HEK293 (cell line): ENCODE data around the gene UBE2J2.

Experiments used
- CTCF ChIA-PET: fragments of 350-600 bp; formaldehyde crosslinking; extraction: SDS; loops from one replicate; lab custom pipeline; 2021; ENCODE audit warnings: antibody characterized with exemption; lab: Yijun Ruan, JAX
- POLR2A ChIA-PET: fragments of 300-600 bp; formaldehyde crosslinking; extraction: SDS; loops from one replicate; lab custom pipeline; 2020; ENCODE audit warnings: antibody characterized with exemption, inconsistent platforms; lab: Yijun Ruan, JAX
- H3K27ac ChIP-seq: fragments of 200-500 bp; sonication (Bioruptor generic); 2 replicates; pipeline ENCODE4 v1.5.1; 2014; ENCODE audit warnings: low read depth, low read length, control low read depth, inconsistent platforms; ENCODE audit errors: extremely low read depth
- H3K36me3 ChIP-seq, 2 experiments: fragments of 200-500 bp in 1 of 2; sonication (Bioruptor generic) in 1 of 2; 1 replicate in 1 of 2; 2 replicates in 1 of 2; pipeline ENCODE4 v1.5.1; 2014 to 2017; ENCODE audit warnings: inconsistent platforms in 2 of 2, low read length in 2 of 2; ENCODE audit not compliant: control insufficient read depth in 2 of 2, insufficient read depth in 1 of 2
- H3K4me1 ChIP-seq: fragments of 200-500 bp; sonication (Bioruptor generic); 2 replicates; pipeline ENCODE4 v1.5.1; 2014; ENCODE audit warnings: mild to moderate bottlenecking, low read length, inconsistent platforms; ENCODE audit not compliant: control insufficient read depth, insufficient read depth
- H3K4me3 ChIP-seq: 2 replicates; pipeline ENCODE4 v1.5.1; 2011; ENCODE audit warnings: low read depth, mild to moderate bottlenecking, control low read depth, low read length, moderate library complexity
- H3K9me3 ChIP-seq: fragments of 200-500 bp; sonication (Bioruptor generic); 2 replicates; pipeline ENCODE4 v1.5.1; 2014; ENCODE audit warnings: low read depth, low read length, inconsistent platforms; ENCODE audit not compliant: control insufficient read depth, insufficient read depth
- SCRT2 ChIP-seq: fragments of 450-650 bp; formaldehyde crosslinking; IDR thresholded peaks from 2 replicates; pipeline ENCODE4 v1.5.1; 2016; ENCODE audit warnings: missing biosample characterization, missing genetic modification characterization
- SP7 ChIP-seq: fragments of 450-650 bp; formaldehyde crosslinking; IDR thresholded peaks from 2 replicates; pipeline ENCODE4 v1.5.1; 2016; ENCODE audit warnings: missing biosample characterization, missing genetic modification characterization
- TCF7L2 ChIP-seq: IDR thresholded peaks from 2 replicates; pipeline ENCODE4 v1.6.1; 2011; ENCODE audit warnings: low read depth, mild to moderate bottlenecking, inconsistent platforms, low read length, moderate library complexity, borderline replicate concordance
- ZBTB8A ChIP-seq: fragments of 450-650 bp; formaldehyde crosslinking; IDR thresholded peaks from 2 replicates; pipeline ENCODE4 v1.5.1; 2016; ENCODE audit warnings: missing biosample characterization, missing genetic modification characterization
- ZNF121 ChIP-seq: fragments of 450-650 bp; formaldehyde crosslinking; IDR thresholded peaks from 2 replicates; pipeline ENCODE4 v1.5.1; 2016; ENCODE audit warnings: missing biosample characterization, missing genetic modification characterization
- ZNF132 ChIP-seq: fragments of 450-650 bp; formaldehyde crosslinking; IDR thresholded peaks from 2 replicates; pipeline ENCODE4 v1.5.1; 2017; ENCODE audit warnings: missing biosample characterization, missing genetic modification characterization, borderline replicate concordance
- ZNF354C ChIP-seq: fragments of 450-650 bp; formaldehyde crosslinking; IDR thresholded peaks from 2 replicates; pipeline ENCODE4 v1.5.1; 2016; ENCODE audit warnings: missing biosample characterization, missing genetic modification characterization, low read depth, borderline replicate concordance
- ZNF366 ChIP-seq: fragments of 450-650 bp; formaldehyde crosslinking; conservative IDR thresholded peaks from 2 replicates; pipeline ENCODE4 v1.5.1; 2016; ENCODE audit warnings: missing biosample characterization, missing genetic modification characterization
- ZNF404 ChIP-seq: fragments of 450-650 bp; formaldehyde crosslinking; IDR thresholded peaks from 2 replicates; pipeline ENCODE4 v1.5.1; 2017; ENCODE audit warnings: missing biosample characterization, missing genetic modification characterization
- ZNF510 ChIP-seq: fragments of 450-650 bp; formaldehyde crosslinking; IDR thresholded peaks from 2 replicates; pipeline ENCODE4 v1.5.1; 2018; ENCODE audit warnings: mild to moderate bottlenecking, missing genetic modification characterization, missing biosample characterization; ENCODE audit not compliant: insufficient replicate concordance
- ZNF585B ChIP-seq: fragments of 450-650 bp; formaldehyde crosslinking; IDR thresholded peaks from 2 replicates; pipeline ENCODE4 v1.5.1; 2016; ENCODE audit warnings: missing biosample characterization, missing genetic modification characterization
- ZNF629 ChIP-seq: fragments of 450-650 bp; formaldehyde crosslinking; IDR thresholded peaks from 2 replicates; pipeline ENCODE4 v1.5.1; 2017; ENCODE audit warnings: missing biosample characterization, missing genetic modification characterization
- ZNF837 ChIP-seq: fragments of 450-650 bp; formaldehyde crosslinking; IDR thresholded peaks from 2 replicates; pipeline ENCODE4 v1.5.1; 2016; ENCODE audit warnings: missing biosample characterization, missing genetic modification characterization
- ZSCAN23 ChIP-seq: fragments of 450-650 bp; formaldehyde crosslinking; IDR thresholded peaks from 2 replicates; pipeline ENCODE4 v1.5.1; 2016; ENCODE audit warnings: missing biosample characterization, missing genetic modification characterization
- ZSCAN30 ChIP-seq: fragments of 450-650 bp; IDR thresholded peaks from 2 replicates; pipeline ENCODE4 v1.5.1; 2018; ENCODE audit warnings: missing biosample characterization, mild to moderate bottlenecking, missing genetic modification characterization, moderate library complexity
- TF ChIP-seq, protein P1 (sequence below): fragments of 450-650 bp; formaldehyde crosslinking; IDR thresholded peaks from 2 replicates; pipeline ENCODE4 v1.5.1; 2017; ENCODE audit warnings: missing biosample characterization, missing genetic modification characterization
- TF ChIP-seq, protein P2 (sequence below): fragments of 450-650 bp; formaldehyde crosslinking; conservative IDR thresholded peaks from 2 replicates; pipeline ENCODE4 v1.5.1; 2016; ENCODE audit warnings: low read depth, missing biosample characterization, missing genetic modification characterization
- TF ChIP-seq, protein P3 (sequence below): fragments of 450-650 bp; IDR thresholded peaks from 2 replicates; pipeline ENCODE4 v1.5.1; 2018; ENCODE audit warnings: missing biosample characterization, mild to moderate bottlenecking, missing genetic modification characterization
- TF ChIP-seq, protein P4 (sequence below): fragments of 450-650 bp; formaldehyde crosslinking; IDR thresholded peaks from 2 replicates; pipeline ENCODE4 v1.5.1; 2017; ENCODE audit warnings: missing biosample characterization, missing genetic modification characterization

The UBE2J2 gene

DNA sequence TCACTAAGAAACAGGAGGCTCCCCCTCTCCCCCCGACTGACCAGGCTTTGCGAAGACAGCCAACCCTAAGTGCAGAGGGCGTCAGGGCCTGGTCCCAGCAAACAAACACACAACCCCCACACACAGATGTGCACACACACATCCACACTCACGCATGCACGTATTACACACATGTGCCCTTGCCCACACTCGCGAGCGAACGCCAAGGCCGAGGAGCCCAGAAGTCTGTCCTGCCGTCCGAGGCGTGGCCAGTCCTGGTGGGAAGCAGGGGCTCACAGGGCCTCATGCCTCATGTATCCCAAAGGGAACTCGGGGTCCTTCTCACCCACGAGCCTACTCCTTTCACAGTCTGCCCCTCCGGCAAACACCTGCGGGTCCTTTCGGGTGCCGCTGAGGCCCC, 43.9 kb downstream of the UBE2J2 start (continued):
- TF ChIP-seq ZNF366 (tag by site-specific recombination) (no peak), ZNF121 (no peak), ZNF510 (tag by site-specific recombination) (no peak)
- TF ChIP-seq, all 188 proteins: peak for 0

DNA sequence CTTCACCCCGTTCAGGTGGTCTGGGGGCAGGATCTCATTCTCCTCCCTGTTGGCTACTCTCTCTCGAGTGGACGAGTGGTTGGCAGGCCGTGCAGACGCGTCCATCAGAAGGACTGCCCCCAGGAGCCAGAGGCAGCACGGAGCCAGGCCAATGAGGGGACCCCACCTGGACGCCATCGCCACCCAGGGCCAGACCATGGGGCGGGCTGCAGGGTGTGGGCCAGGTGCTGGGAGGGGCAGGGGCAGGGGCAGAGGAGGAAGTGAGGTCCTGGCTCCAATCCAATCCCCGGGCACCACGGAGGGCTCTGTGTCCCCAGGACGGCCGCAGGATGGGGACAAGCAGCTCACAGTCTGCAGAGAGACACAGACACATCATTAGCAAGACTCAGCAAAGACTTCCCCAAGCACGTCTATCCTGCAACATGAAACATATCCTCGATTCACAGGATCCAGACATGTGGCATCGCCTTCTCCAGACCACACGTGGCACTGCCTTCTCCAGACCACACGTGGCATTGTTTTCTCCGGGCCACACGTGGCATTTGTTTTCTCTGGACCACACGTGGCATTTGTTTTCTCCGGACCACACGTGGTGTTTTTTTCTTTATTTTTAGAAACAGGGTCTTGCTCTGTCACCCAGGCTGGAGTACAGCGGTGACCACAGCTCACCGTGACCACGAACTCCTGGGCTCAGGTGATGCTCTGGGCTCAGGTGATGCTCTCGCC, 44.9 kb downstream of the UBE2J2 start:
- H3K4me3 ChIP-seq = no peak overlapping the region
- POLR2A ChIA-PET = no interaction called here
- no peak overlapping the region for H3K27ac ChIP-seq
- TF ChIP-seq, protein P1, sequence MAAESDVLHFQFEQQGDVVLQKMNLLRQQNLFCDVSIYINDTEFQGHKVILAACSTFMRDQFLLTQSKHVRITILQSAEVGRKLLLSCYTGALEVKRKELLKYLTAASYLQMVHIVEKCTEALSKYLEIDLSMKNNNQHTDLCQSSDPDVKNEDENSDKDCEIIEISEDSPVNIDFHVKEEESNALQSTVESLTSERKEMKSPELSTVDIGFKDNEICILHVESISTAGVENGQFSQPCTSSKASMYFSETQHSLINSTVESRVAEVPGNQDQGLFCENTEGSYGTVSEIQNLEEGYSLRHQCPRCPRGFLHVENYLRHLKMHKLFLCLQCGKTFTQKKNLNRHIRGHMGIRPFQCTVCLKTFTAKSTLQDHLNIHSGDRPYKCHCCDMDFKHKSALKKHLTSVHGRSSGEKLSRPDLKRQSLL = peak; percentile 86
- TF ChIP-seq ZNF404 (tag by site-specific recombination) = no peak
- CTCF ChIA-PET = interaction anchor here (0.9 kb wide), 1 partner anchor 106 kb away, joined by 5 read pairs; no protein-coding TSS in a partner anchor
- H3K36me3 ChIP-seq = peaks cover 0 to 63% of the 10 kb centered on the region in 2 experiments; a peak in 2 of 3 replicates
- no peaks in the 10 kb centered on the region for H3K9me3 ChIP-seq
- no peaks in the 10 kb centered on the region; the same call in 1 of the 2 replicates for H3K4me1 ChIP-seq

DNA sequence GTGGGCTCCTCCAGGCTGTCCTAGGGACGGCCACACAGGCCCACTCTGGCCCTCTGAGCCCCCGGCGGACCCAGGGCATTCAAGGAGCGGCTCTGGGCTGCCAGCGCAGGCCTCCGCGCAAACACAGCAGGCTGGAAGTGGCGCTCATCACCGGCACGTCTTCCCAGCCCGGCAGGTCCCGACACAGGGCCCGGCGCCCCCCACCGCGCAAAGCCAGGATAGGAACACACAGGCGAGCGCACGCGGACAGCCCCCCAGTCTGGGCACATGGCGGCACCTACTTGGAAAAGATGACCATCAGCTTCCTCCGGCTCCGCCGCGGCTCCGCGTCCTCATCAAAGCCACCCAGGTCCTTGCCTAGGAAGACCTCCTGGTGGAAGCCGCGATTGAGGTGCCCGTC, 45.5 kb downstream of the UBE2J2 start:
- no peak overlapping the region for H3K27ac ChIP-seq
- no peaks in the 10 kb centered on the region for H3K9me3 ChIP-seq
- no peak overlapping the region for H3K4me3 ChIP-seq
- no peaks in the 10 kb centered on the region; the same call in 1 of the 2 replicates for H3K4me1 ChIP-seq
- POLR2A ChIA-PET = no interaction called here
- H3K36me3 ChIP-seq = peaks cover 0 to 68% of the 10 kb centered on the region in 2 experiments; a peak in 2 of 3 replicates
- TF ChIP-seq ZSCAN23 (tag by site-specific recombination) (no peak), ZNF404 (tag by site-specific recombination) (no peak), SCRT2 (tag by site-specific recombination) (0 out of 2 replicates have a peak, but pooled peaks have one; percentile 1), TCF7L2 (no peak)
- TF ChIP-seq, protein P2, sequence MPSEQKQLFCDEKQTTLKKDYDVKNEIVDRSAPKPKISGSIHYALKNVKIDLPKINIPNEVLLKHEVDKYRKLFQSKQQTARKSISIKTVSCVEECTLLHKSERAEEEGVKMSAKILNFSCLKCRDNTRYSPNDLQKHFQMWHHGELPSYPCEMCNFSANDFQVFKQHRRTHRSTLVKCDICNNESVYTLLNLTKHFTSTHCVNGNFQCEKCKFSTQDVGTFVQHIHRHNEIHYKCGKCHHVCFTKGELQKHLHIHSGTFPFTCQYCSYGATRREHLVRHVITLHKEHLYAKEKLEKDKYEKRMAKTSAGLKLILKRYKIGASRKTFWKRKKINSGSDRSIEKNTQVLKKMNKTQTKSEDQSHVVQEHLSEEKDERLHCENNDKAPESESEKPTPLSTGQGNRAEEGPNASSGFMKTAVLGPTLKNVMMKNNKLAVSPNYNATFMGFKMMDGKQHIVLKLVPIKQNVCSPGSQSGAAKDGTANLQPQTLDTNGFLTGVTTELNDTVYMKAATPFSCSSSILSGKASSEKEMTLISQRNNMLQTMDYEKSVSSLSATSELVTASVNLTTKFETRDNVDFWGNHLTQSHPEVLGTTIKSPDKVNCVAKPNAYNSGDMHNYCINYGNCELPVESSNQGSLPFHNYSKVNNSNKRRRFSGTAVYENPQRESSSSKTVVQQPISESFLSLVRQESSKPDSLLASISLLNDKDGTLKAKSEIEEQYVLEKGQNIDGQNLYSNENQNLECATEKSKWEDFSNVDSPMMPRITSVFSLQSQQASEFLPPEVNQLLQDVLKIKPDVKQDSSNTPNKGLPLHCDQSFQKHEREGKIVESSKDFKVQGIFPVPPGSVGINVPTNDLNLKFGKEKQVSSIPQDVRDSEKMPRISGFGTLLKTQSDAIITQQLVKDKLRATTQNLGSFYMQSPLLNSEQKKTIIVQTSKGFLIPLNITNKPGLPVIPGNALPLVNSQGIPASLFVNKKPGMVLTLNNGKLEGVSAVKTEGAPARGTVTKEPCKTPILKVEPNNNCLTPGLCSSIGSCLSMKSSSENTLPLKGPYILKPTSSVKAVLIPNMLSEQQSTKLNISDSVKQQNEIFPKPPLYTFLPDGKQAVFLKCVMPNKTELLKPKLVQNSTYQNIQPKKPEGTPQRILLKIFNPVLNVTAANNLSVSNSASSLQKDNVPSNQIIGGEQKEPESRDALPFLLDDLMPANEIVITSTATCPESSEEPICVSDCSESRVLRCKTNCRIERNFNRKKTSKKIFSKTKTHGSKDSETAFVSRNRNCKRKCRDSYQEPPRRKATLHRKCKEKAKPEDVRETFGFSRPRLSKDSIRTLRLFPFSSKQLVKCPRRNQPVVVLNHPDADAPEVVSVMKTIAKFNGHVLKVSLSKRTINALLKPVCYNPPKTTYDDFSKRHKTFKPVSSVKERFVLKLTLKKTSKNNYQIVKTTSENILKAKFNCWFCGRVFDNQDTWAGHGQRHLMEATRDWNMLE (tag by site-specific recombination) = no peak
- CTCF ChIA-PET = no interaction called here

DNA sequence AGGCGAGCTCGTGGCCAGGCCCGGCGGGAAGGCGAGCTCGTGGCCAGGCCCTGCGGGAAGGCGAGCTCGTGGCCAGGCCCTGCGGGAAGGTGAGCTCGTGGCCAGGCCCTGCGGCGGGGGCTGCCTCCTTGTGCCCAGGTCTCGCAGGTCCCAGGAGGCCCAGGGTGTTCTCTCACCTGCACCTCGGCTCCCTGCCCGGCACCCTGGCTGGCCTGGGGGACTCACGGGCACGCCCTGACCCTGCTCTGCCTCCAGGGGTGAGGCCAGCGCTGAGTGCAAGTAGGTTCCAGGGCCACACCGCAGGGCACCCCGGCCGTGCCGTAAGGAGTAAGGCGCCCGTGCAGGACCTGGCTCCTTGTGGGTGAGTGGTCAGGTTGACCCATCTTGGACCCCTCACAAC, 46.3 kb downstream of the UBE2J2 start:
- ChIA-PET POLR2A (no interaction called here), CTCF (no interaction called here)
- peaks cover 0 to 76% of the 10 kb centered on the region in 2 experiments; a peak in 2 of 3 replicates for H3K36me3 ChIP-seq
- H3K4me3 ChIP-seq = no peak overlapping the region
- no peaks in the 10 kb centered on the region for H3K9me3 ChIP-seq
- H3K27ac ChIP-seq = no peak overlapping the region
- no peaks in the 10 kb centered on the region; the same call in 1 of the 2 replicates for H3K4me1 ChIP-seq
- TF ChIP-seq ZNF837 (tag by site-specific recombination) (no peak), ZBTB8A (tag by site-specific recombination) (no peak), ZSCAN30 (no peak), ZNF629 (no peak), ZNF354C (no peak), ZNF585B (tag by site-specific recombination) (no peak), ZNF132 (tag by site-specific recombination) (no peak), SP7 (tag by site-specific recombination) (no peak)
- TF ChIP-seq, protein P3, sequence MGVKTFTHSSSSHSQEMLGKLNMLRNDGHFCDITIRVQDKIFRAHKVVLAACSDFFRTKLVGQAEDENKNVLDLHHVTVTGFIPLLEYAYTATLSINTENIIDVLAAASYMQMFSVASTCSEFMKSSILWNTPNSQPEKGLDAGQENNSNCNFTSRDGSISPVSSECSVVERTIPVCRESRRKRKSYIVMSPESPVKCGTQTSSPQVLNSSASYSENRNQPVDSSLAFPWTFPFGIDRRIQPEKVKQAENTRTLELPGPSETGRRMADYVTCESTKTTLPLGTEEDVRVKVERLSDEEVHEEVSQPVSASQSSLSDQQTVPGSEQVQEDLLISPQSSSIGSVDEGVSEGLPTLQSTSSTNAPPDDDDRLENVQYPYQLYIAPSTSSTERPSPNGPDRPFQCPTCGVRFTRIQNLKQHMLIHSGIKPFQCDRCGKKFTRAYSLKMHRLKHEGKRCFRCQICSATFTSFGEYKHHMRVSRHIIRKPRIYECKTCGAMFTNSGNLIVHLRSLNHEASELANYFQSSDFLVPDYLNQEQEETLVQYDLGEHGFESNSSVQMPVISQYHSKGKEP (tag by site-specific recombination) = no peak
- TF ChIP-seq, protein P4, sequence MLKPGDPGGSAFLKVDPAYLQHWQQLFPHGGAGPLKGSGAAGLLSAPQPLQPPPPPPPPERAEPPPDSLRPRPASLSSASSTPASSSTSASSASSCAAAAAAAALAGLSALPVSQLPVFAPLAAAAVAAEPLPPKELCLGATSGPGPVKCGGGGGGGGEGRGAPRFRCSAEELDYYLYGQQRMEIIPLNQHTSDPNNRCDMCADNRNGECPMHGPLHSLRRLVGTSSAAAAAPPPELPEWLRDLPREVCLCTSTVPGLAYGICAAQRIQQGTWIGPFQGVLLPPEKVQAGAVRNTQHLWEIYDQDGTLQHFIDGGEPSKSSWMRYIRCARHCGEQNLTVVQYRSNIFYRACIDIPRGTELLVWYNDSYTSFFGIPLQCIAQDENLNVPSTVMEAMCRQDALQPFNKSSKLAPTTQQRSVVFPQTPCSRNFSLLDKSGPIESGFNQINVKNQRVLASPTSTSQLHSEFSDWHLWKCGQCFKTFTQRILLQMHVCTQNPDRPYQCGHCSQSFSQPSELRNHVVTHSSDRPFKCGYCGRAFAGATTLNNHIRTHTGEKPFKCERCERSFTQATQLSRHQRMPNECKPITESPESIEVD = no peak
